HG03159 (cell line): Measurements from ENCODE around the gene BRI3BP.
"Not testable (repeated sequence)": the region's sequence is repeated elsewhere in the genome, so short reads cannot be mapped to it uniquely, and the experiment has no call there.

ENCODE experiments used
- ATAC-seq: cut with Tn5 transposase; IDR thresholded peaks from one replicate; pipeline ENCODE4 v1.9.1; 2021; ENCODE audit warnings: mild to moderate bottlenecking, moderate library complexity; ENCODE audit not compliant: unreplicated experiment

The BRI3BP gene

GRCh38 chr12:125021096-125021495 lies 27.7 kb downstream of the BRI3BP start:
- ATAC-seq = no peak

GRCh38 chr12:125021771-125022170 lies 28.3 kb downstream of the BRI3BP start:
- ATAC-seq = no peak

- no peak for ATAC-seq
These were observed 29.6 kb downstream of the BRI3BP start for GRCh38 chr12:125023065-125023464.

GRCh38 chr12:125024949-125025563 lies 31.6 kb downstream of the BRI3BP start:
- ATAC-seq = no peak

DNA sequence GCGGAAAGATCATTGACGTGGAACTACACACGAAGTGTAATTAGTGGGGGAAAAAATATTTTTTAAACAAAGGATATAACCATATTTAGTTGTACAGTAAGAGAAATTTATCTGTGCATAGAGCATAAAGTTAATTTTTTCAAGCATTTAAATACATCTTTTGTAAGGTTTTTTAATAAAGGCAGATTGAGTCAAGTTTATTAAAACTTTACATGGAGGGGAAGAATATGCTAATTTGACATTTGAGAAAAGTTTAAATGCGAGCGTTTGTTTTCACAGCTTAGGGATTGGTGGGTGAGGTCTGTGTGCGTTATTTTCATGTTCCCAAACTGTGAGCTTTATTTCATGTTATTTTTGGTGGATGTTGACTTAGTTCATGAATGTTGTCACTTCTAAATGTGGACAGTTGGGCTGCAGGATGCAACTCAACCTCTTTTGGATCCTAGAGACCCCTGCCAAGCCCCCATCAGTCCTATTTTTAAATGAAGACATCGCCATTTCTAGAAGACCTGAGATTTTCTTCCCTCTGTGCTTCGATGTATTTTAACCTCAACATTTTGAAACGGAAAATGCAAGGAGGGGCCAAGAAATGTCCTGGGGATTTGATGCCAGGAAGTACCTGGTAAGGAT lies 32.3 kb downstream of the BRI3BP start:
- ATAC-seq = no peak

DNA sequence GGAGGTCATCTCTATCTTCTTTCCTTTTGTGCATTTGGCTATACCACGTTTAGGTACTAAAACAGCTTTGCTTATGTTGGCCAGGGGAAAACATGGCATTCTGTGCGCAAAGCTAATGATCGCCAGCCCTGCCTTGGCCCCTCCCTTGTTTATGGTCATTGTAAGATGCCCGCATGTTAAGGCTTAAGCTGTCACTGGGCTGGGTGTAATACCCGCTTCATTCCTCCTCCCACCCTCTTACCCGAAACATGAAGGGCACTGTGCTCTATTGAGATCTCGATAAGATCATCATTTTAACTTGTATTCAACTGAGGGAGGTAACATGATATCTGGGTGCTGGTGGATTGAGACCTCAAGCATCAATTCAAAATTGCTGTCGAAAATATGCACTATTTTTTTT lies 34.7 kb downstream of the BRI3BP start:
- no peak for ATAC-seq

- no peak for ATAC-seq
These were observed 36.4 kb downstream of the BRI3BP start for GRCh38 chr12:125029761-125030358.

DNA sequence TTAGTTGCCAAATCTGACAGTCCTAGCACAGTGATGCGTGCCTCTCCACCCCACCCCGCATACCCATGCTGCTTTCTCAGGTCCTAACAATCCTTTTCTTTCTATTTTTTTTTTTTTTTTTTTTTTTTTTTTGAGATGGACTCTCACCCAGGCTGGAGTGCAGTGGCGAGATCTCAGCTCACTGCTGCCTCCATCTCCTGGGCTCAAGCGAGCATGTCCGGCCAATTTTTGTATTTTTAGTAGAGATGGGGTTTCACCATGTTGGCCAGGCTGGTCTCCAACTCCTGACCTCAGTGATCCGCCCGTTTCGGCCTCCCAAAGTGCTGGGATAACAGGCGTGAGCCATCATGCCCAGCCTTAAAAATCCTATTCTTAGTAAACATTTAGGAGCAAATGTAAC lies 38.0 kb downstream of the BRI3BP start:
- ATAC-seq = not testable (repeated sequence)

GRCh38 chr12:125032466-125033152 lies 39.2 kb downstream of the BRI3BP start:
- ATAC-seq = no peak

GRCh38 chr12:125033288-125033687 lies 39.8 kb downstream of the BRI3BP start:
- ATAC-seq = no peak

- no peak for ATAC-seq
These were observed 45.7 kb downstream of the BRI3BP start for GRCh38 chr12:125038976-125039625.

GRCh38 chr12:125049093-125049458 lies 55.6 kb downstream of the BRI3BP start:
- ATAC-seq = no peak

GRCh38 chr12:125050446-125050845 lies 57.0 kb downstream of the BRI3BP start:
- ATAC-seq = no peak

DNA sequence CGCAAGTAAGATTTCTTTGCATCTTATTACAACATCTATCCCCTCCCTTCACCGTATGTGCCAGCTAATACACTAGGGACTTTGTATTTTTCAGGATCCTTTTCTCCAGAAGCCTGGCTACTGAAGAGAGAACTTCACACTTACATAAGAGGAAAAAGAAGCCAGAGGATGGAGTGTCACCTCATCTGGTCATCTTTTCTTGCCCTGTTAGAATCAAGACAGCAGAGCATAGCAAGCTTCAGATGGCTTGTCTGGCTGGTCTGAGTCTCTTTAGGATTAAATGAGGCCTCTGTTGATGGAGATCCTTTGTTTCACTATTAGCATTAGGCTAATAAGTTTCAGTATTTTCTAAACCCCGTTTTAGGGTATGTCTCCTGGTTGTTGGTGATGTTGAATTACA lies 57.4 kb downstream of the BRI3BP start:
- ATAC-seq = no peak

DNA sequence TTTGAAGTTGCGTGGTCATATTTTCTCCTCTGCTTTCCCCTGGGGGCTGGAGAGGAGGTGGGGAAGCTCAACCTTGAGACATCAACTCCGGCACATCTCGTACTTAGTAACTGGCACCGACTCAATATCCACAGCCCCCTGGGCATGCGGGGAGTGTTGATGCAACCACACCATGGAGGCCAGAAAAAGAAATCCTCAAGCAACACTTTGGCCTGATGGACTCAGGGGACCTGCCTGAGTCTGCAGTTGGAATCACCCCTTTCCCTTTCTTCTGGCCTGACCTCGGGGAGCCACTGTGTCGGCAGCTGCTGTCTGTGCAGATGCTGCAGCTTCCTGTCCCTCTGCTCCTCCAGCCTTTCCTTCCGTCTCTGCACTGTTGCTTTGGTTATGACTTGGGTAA lies 60.4 kb downstream of the BRI3BP start:
- ATAC-seq = no peak

- no peak for ATAC-seq
These were observed 62.1 kb downstream of the BRI3BP start for GRCh38 chr12:125055591-125055990.

DNA sequence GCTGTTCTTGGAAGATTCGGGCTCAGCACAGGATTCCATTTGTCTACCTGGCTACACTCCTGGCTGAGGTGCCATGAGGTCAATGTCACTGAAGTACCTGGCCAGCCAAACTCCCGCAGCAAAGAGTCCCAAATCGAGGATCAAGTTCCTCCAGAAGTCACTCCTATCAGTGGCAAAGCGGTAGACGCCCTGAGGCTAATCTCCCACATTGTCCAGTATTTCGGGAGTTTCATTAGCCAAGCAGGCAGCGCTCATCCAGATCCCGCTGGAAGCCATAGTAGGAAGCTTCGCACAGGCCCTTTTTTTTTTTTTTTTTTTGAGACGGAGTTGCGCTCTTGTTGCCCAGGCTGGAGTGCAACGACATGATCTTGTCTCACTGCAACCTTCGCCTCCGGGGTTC lies 62.9 kb downstream of the BRI3BP start:
- no peak for ATAC-seq

DNA sequence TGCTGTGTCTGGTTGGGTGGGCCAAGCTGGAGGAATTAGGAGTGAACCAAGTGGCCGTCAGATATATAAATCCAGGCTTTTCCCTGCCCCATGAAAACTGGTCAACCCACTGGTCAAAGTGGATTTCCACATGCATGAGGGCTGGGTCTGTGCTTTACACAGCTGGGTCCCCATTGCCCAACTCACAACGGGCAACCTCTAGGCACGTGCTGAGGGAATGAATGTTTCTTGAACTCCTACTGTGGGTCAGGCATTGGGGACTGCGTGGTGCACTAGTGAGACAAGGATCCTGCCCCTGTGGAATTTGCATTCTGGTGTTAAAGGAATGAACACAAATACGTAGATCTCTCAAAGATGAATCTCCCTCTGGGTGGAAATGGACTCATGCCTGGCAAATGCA lies 64.3 kb downstream of the BRI3BP start:
- ATAC-seq = no peak

- no peak for ATAC-seq
These were observed 67.8 kb downstream of the BRI3BP start for GRCh38 chr12:125061229-125061628.

DNA sequence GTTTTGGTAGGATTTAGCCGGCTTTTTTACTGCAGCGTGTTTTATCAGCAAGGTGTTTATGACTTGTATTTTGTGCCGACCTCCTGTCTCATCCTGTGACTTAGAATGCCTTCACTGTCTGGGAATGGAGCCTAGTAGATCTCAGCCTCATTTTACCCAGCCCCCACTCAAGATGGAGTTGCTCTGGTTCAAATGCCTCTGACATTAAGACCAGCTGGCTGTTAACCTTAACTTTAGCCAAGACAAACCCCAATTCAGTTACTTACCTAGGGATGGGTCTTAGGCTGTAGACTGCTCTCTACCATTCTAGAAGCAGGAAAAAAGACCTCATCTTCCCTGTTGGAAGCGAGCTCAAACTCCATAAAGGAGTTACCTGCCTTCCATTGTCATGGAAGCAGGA lies 70.1 kb downstream of the BRI3BP start:
- not testable (repeated sequence) for ATAC-seq

DNA sequence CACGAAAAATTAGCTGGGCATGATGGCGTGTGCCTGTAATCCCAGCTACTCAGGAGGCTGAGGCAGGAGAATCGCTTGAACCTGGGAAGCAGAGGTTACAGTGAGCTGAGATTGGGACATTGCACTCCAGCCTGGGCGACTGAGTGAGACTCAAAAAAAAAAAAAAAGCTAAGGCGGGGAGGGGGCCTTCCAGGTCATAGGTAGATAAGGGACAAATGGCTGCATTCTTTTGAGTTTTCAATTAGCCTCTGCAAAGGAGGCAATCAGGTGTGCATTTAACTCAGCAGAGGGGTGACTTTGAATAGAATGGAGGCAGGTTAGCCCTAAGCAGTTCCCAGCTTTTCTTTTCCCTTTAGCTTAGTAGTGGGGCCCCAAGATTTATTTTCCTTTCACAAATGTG lies 71.0 kb downstream of the BRI3BP start:
- no peak for ATAC-seq
